Activated T-cell treated with anti-CD3 and anti-CD28 coated beads, Interleukin-2, amount 50 U/mL, for 4 hours (primary cell): Measurements from ENCODE around the gene KIAA0825. TPM values are rescaled to one million over a fixed set of nuclear protein-coding genes. Genes with fewer than 3 reads are reported as not detected.
"Not testable (repeated sequence)": the region's sequence is repeated elsewhere in the genome, so short reads cannot be mapped to it uniquely, and the experiment has no call there.

ENCODE experiments used
- ATAC-seq, 2 donors: fragments of 200-7000 bp; cut with Tn5 transposase; one replicate each; pipeline ENCODE4 v1.10.0; 2021
- DNase-seq: peaks from one replicate; pipeline ENCODE4 v3.0.0-alpha.2; 2020
- H3K27me3 Mint-ChIP-seq: one replicate; pipeline ENCODE4 v1.8.0; 2021; ENCODE audit warnings: low read depth, mixed read lengths
- H3K36me3 Mint-ChIP-seq: one replicate; pipeline ENCODE4 v1.8.0; 2022; ENCODE audit warnings: mixed read lengths; ENCODE audit not compliant: insufficient read depth
- H3K4me1 Mint-ChIP-seq: one replicate; pipeline ENCODE4 v1.8.0; 2021; ENCODE audit warnings: low read depth, mixed read lengths
- H3K4me3 Mint-ChIP-seq: one replicate; pipeline ENCODE4 v1.8.0; 2021; ENCODE audit warnings: mild to moderate bottlenecking, moderate library complexity, mixed read lengths
- H3K9me3 Mint-ChIP-seq: one replicate; pipeline ENCODE4 v1.8.0; 2021; ENCODE audit warnings: mixed read lengths
- total RNA-seq, 3 donors: library from RNA; stranded (reverse); gene quantifications; one replicate each; pipeline ENCODE4 v1.2.1, GENCODE V29; 2021

KIAA0825 gene
- total RNA-seq, 3 donors from 2014 or later: 0.33 to 0.38 (median 0.34) TPM

- H3K27me3 Mint-ChIP-seq: no peaks in the 10 kb centered on the region
These were observed 241.6 kb downstream of the KIAA0825 start for GRCh38 chr5:94376672-94377345.

DNA sequence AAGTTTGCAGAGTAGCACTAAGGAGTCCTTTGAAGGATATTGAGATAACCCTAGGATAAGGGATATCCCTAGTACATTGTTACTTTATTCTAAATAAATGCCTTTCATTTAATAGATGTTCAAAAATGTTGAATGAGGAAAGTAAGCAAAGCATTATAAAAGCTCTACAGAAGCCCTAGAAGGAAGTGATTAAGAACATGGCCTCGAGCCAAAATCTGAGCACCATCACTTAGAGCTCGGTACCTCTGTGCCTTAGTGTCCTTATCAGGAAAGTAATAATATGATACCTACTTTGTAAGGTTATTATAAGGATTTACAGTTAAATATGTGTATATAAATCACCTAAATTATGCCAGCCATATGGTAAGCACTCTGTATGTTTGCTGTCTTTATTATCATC is 242.6 kb downstream of the KIAA0825 start:
- no peak for ATAC-seq

More at GRCh38 chr5:94376672-94377345, 241.6 kb downstream of the KIAA0825 start:
- no peaks in the 10 kb centered on the region for H3K9me3 Mint-ChIP-seq
- ATAC-seq (no peak), DNase-seq (no peak)
- H3K4me3 Mint-ChIP-seq: no peak overlapping the region
- H3K4me1 Mint-ChIP-seq: no peaks in the 10 kb centered on the region
- H3K36me3 Mint-ChIP-seq: no peaks in the 10 kb centered on the region

DNA sequence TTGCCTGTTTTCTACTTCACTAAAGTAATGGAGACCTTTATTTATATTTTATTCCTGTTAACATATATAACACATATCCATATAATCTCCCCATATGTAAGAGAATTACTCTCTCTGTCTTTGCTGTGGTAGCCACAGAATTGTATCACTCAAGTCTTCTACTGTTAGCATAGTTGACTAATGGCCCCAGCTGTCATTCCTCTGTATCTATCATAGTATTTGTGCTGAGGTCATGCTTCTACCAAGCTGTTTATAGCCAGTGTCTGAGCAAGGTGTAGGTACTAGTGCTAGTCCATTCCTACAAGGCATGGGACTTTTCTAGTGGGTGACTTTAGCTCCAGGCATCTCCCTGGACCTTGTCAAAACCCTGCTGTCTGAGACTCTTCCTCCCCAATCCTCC is 244.1 kb downstream of the KIAA0825 start:
- Mint-ChIP-seq H3K4me1 (no peaks in the 10 kb centered on the region), H3K9me3 (no peaks in the 10 kb centered on the region), H3K4me3 (no peak overlapping the region), H3K36me3 (no peaks in the 10 kb centered on the region), H3K27me3 (no peaks in the 10 kb centered on the region)
- no peak for ATAC-seq
- no peak for DNase-seq

More for the DNA sequence above, 242.6 kb downstream of the KIAA0825 start:
- Mint-ChIP-seq H3K36me3 (no peaks in the 10 kb centered on the region), H3K27me3 (no peaks in the 10 kb centered on the region), H3K4me1 (no peaks in the 10 kb centered on the region), H3K9me3 (no peaks in the 10 kb centered on the region), H3K4me3 (no peak overlapping the region)
- DNase-seq: no peak

DNA sequence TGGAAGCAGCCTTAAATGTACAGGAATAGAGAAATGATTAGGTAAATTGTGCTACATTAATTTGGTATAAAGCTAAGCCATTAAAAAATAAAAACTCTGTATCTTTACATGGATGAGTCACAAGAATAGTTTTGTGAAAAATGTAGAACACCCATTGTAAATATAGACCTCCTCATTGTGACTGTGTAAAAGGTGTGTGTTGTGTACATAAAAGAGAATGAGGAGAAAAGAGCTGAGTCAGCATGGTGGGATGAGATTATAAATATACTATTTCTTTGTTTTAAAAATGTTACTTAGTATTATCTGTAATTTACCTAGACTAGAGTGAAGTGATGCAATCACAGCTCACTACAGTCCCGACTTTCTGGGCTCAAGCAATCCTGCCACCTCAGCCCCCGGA is 250.5 kb downstream of the KIAA0825 start:
- H3K4me3 Mint-ChIP-seq: no peak overlapping the region
- DNase-seq: no peak
- H3K36me3 Mint-ChIP-seq: no peaks in the 10 kb centered on the region
- H3K4me1 Mint-ChIP-seq: no peaks in the 10 kb centered on the region
- H3K9me3 Mint-ChIP-seq: no peaks in the 10 kb centered on the region
- no peak for ATAC-seq
- H3K27me3 Mint-ChIP-seq: no peaks in the 10 kb centered on the region

DNA sequence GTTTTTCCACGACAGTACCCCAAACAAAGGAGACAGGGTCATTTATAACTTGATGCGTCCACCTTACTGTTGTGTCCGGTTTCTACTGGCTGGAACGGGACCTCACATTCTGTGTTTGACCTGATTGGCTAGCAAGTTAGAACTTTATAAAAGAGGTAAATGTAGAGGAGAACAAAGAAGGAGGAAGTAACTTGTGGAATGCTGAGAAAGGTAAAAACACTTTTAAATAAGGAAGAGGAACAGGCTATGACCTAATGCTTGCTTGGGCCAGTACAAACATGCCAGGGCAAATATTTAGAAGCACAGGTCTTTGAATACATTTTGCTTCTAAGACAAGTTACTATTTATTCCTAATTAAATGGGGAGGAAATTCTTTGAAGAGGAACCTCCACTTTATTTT is 251.6 kb downstream of the KIAA0825 start:
- Mint-ChIP-seq H3K4me3 (no peak overlapping the region), H3K4me1 (no peaks in the 10 kb centered on the region), H3K9me3 (no peaks in the 10 kb centered on the region), H3K27me3 (no peaks in the 10 kb centered on the region), H3K36me3 (no peaks in the 10 kb centered on the region)
- DNase-seq (no peak), ATAC-seq (no peak)

GRCh38 chr5:94362857-94363256 is 255.5 kb downstream of the KIAA0825 start:
- Mint-ChIP-seq H3K36me3 (no peaks in the 10 kb centered on the region), H3K9me3 (no peaks in the 10 kb centered on the region), H3K4me3 (no peak overlapping the region), H3K27me3 (no peaks in the 10 kb centered on the region), H3K4me1 (no peaks in the 10 kb centered on the region)
- no peak for DNase-seq
- ATAC-seq: no peak

- no peaks in the 10 kb centered on the region for H3K36me3 Mint-ChIP-seq
These were observed 256.3 kb downstream of the KIAA0825 start for GRCh38 chr5:94361832-94362796.

GRCh38 chr5:94361161-94361560 is 257.2 kb downstream of the KIAA0825 start:
- H3K36me3 Mint-ChIP-seq: no peaks in the 10 kb centered on the region
- no peaks in the 10 kb centered on the region for H3K4me1 Mint-ChIP-seq
- no peaks in the 10 kb centered on the region for H3K27me3 Mint-ChIP-seq
- H3K9me3 Mint-ChIP-seq: no peaks in the 10 kb centered on the region
- no peak for ATAC-seq
- H3K4me3 Mint-ChIP-seq: no peak overlapping the region
- no peak for DNase-seq

More at GRCh38 chr5:94361832-94362796, 256.3 kb downstream of the KIAA0825 start:
- no peak overlapping the region for H3K4me3 Mint-ChIP-seq
- H3K9me3 Mint-ChIP-seq: no peaks in the 10 kb centered on the region
- H3K4me1 Mint-ChIP-seq: no peaks in the 10 kb centered on the region
- no peaks in the 10 kb centered on the region for H3K27me3 Mint-ChIP-seq
- DNase-seq (no peak), ATAC-seq (no peak)

- ATAC-seq: no peak
- Mint-ChIP-seq H3K27me3 (no peaks in the 10 kb centered on the region), H3K36me3 (no peaks in the 10 kb centered on the region), H3K4me3 (no peak overlapping the region), H3K4me1 (no peaks in the 10 kb centered on the region), H3K9me3 (no peaks in the 10 kb centered on the region)
- DNase-seq: no peak
These were observed 257.8 kb downstream of the KIAA0825 start for GRCh38 chr5:94360382-94361130.

- ATAC-seq (no peak), DNase-seq (no peak)
- H3K27me3 Mint-ChIP-seq: no peaks in the 10 kb centered on the region
- H3K9me3 Mint-ChIP-seq: no peaks in the 10 kb centered on the region
- no peak overlapping the region for H3K4me3 Mint-ChIP-seq
- H3K36me3 Mint-ChIP-seq: no peaks in the 10 kb centered on the region
- H3K4me1 Mint-ChIP-seq: no peaks in the 10 kb centered on the region
These were observed 258.5 kb downstream of the KIAA0825 start for GRCh38 chr5:94359880-94360279.

DNA sequence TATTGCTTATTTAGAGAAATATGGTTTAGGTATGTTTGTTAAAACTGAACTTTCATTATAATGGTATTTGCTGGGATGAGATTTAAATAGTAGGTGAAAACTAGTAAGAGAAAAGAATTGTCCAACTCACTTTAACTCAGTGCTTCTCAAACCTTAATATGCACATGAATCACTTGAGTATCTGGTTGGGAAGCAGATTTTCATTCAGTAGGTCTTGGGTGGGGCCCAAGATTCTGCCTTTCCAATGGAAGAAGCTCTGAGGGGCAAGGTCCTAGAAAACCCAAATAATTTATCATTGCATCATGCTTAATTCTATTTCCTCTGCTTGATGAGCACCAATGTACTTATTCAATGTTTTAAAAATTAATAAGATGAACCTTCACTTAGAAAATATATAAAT is 262.6 kb downstream of the KIAA0825 start:
- Mint-ChIP-seq H3K9me3 (no peaks in the 10 kb centered on the region), H3K4me1 (no peaks in the 10 kb centered on the region), H3K36me3 (no peaks in the 10 kb centered on the region), H3K4me3 (no peak overlapping the region), H3K27me3 (no peaks in the 10 kb centered on the region)
- no peak for ATAC-seq
- DNase-seq: no peak

- ATAC-seq: not testable (repeated sequence)
These were observed 263.4 kb downstream of the KIAA0825 start for GRCh38 chr5:94354837-94355485.

DNA sequence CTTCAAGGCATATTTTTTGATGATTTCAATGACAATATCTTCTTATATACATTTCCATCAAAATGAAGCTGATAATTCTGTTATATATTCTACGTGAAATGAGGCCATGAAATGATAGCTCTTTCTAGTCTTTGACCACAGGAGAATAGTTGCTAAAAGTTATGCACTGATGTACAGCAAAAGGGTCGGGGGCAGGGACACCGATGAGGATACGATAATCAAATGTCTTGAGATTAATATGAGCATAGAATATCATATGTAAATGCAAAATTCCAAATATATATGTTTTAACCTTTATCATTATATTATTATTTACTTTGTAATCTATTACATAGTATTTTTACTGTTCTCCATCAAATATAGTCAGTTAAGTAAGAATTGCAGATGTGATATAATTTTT is 264.8 kb downstream of the KIAA0825 start:
- Mint-ChIP-seq H3K9me3 (peaks cover 3% of the 10 kb centered on the region), H3K4me3 (no peak overlapping the region), H3K27me3 (no peaks in the 10 kb centered on the region), H3K36me3 (no peaks in the 10 kb centered on the region), H3K4me1 (no peaks in the 10 kb centered on the region)
- no peak for ATAC-seq
- no peak for DNase-seq

More at GRCh38 chr5:94354837-94355485, 263.4 kb downstream of the KIAA0825 start:
- not testable (repeated sequence) for H3K27me3 Mint-ChIP-seq, H3K4me1 Mint-ChIP-seq, H3K36me3 Mint-ChIP-seq, H3K4me3 Mint-ChIP-seq, DNase-seq, H3K9me3 Mint-ChIP-seq

GRCh38 chr5:94347130-94347529 is 271.3 kb downstream of the KIAA0825 start:
- Mint-ChIP-seq H3K4me1 (no peaks in the 10 kb centered on the region), H3K4me3 (no peak overlapping the region), H3K9me3 (peaks cover 17% of the 10 kb centered on the region), H3K27me3 (no peaks in the 10 kb centered on the region), H3K36me3 (no peaks in the 10 kb centered on the region)
- DNase-seq: no peak
- ATAC-seq: no peak
